NCI-H510A treated with DMSO at 0.1 percent for 48 hours (cell line): ENCODE data around the gene ARL10.

Source experiments
- DNase-seq: peaks from one replicate; lab custom pipeline; 2025; lab: John Stamatoyannopoulos, UW

Gene ARL10

DNA sequence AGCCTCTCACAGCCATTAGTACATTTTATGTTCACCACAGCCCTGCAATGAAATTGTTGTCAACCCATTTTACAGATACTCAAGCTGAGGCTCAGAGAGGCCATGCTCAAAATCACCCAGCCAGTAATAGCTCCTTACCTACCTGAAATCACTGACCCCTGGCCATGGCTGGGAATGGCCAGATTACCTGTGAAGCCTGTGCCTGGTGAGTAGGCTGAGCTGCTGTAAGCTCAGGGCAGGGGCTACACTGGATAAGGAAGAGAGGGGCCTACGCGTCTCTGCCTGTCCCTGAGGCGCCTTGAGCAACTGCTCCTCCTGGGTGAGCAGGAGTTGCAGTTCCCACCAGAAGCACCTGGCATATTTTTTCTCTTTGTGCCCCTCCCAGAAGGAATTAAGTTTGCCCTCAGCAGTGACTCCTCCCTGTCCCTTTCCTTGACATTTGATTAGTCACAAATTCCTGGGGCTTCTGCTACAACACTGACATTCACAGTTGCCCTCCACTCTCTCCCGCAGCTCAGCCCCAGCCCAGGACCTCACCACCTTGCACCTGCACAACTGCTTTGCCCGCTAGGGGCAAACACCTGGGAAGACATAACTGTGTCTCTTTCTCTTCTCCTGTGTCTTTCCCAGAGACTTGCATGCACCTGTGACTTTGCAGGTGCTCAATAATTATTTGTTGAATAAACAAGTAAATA is 45.3 kb downstream of the ARL10 start:
- no peak for DNase-seq

DNA sequence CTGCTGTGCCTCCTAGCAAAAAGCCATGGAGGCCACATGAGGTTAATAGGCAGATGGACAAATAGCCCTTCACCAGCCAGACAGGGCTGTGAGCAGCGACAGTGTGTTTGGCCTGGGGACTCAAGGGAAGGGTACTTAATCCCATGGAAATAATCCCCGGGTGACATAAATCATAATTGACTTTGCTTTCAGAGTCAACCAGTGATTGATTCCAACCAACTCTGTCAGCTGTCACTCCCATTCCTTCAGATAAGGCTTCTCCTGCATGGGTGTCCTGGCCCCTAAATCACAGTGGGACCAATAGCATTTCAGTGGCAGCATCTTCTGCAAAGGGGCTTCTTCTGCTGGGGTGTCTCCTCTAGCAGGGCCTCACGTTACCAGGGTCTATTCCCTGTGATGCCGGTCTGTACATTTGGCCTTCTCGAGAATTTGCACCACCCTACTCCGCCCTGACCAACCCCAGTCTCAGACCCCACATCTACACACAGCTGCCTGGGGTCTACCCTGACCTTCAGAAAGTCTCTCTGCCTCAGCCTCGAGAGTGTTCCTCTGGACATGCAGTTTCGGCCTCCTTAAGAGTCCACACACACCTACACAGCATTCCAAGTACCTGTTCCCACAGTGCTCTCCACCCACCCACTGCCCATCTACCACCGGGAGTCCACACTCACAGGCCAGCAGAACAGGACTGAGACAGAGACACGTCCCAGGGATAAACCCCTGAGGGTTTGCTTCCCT is 47.4 kb downstream of the ARL10 start:
- DNase-seq, result no peak

GRCh38 chr5:176413255-176413565 is 47.9 kb downstream of the ARL10 start:
- no peak for DNase-seq

- no peak for DNase-seq
These were observed 48.5 kb downstream of the ARL10 start for GRCh38 chr5:176413709-176414191.

GRCh38 chr5:176414704-176415103 is 49.4 kb downstream of the ARL10 start:
- DNase-seq, result no peak

DNA sequence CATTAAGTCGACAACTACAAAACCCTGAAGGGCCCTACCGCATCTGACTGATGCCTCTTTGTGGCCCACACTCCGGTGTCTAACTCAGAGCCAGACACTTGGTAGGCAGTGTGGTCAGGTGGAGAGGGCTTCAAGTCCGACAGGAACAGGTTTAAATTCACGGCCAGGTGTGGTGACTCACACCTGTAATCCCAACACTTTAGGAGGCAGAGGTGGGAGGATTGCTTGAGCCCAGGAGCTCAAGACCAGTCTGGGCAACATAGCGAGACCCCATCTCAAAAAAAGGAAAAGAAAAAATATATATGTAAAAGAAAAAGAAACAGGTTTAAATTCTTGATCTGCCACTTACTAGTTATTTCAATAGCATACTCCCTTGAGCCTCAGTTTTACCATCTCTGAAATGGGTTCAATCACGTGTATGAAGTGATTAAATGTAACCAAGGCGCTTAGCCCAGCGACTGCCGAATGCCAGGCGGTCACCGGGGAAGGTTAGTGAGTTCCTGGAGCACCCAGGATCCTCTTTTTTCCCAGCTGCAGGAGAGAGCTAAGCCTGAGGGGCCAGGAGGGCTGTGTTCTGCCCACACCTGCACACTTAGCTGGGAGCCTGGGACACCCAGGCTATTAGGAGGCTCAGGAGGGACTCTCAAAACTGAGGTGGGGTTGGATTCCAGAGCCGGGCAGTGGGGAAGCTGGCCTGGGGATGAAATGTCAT is 50.1 kb downstream of the ARL10 start:
- DNase-seq, result no peak

- peak; percentile 72 for DNase-seq
These were observed 51.0 kb downstream of the ARL10 start, which contains the start of gene CLTB for GRCh38 chr5:176415952-176416924. Gene CLTB, minus strand, starts transcription at chr5:176416539. Its CDS starts 176 bp downstream, at chr5:176416363.

DNA sequence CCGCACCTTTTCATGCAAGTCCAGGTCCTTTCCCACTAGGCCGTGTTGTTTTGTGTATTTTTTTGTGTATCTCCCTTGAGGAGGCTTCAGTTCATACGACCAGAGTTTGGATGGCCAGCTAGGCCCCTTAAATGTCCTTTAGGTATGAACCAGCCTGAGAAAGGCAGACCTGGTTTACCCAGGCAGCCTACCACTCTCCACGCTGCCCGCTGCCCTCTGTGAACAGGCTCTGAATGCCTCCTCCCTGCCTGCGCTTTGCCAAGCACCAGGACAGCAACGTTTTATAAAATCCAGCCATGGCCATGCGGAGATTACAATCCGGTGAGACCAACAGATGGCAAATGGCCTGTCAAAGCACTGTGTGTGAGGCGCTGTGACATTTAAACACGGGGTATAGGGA is 51.7 kb downstream of the ARL10 start:
- DNase-seq, result no peak

- DNase-seq, result no peak
These were observed 53.0 kb downstream of the ARL10 start for GRCh38 chr5:176418251-176418650.

- no peak for DNase-seq
These were observed 54.8 kb downstream of the ARL10 start for GRCh38 chr5:176420086-176420485.

DNA sequence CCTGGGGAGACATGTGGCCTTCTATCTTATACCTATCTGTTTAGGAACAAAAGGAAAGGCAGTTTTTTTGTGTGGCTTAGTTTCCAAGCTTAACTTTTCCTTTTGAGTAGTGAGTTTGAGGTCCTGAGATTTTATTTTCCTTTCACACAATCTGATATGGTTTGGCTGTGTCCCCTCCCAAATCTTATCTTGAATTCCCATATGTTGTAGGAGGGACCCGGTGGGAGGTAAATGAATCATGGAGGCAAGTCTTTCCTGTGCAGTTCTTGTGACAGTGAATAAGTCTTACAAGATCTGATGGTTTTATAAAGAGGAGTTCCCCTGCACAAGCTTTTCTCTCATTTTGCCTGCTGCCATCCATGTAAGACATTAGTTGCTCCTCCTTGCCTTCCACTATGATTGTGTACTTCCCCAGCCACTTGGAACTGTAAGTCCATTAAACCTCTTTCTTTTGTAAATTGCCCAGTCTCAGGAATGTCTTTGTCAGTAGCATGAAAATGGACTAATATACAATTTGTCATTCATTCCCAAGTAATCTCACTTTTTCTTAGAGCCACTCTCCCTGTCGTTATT is 55.8 kb downstream of the ARL10 start:
- no peak for DNase-seq

DNA sequence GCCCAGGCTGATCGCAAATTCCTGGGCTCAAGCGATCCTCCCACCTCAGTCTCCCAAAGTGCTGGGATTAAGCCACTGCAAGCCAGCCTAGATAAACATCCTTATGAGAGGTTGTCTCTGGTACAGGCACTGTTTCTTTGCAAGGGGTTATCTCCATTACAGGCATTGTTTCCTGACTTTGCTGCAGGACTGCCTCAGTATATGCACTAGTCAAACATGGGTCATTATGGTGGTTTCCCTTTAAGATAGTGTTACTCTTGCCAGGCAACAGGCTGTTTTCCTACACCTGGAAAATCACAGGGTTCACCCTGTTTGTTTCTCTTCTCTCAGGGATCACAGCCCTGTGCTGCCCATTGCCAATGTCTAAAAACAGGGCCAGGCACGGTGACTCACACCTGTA is 58.9 kb downstream of the ARL10 start:
- no peak for DNase-seq

GRCh38 chr5:176425138-176425537 is 59.9 kb downstream of the ARL10 start:
- no peak for DNase-seq

- no peak for DNase-seq
These were observed 60.5 kb downstream of the ARL10 start for GRCh38 chr5:176425791-176426190.

DNA sequence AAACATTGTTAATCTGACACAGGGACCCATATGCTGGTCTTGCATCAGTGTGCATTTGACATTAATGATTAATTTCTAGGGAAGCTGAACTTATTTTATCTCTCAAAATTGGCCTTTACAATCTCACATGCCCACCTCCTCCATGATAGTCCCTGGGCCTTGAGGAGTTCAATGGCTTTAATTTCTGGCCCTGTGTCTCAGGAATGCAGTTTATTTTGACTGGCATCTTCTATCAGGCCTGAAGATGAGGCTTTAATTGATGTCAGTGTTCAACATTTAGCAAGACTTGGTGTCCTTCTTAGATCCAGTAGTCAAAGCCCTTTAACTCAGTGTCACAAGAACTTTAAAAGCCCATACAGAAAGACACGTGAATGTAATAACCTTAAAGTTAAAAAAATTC is 61.6 kb downstream of the ARL10 start:
- no peak for DNase-seq

DNA sequence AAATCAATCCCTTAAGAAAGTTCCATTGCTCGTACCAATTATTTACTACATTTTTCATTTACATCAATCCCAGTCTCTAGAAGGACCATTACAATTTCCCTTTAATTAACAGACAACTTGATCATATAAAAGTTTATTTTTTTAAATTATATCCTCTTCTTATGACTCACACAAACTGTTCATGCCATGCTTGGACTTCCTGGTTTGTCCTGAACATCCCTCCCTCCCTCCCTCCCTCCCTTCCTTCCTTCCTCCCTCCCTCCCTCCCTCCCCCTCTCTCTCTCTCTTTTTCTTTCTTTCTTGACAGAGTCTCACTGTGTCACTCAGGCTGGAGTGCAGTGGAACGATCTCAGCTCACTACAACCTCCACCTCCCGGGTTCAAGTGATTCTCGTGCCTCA is 62.7 kb downstream of the ARL10 start:
- DNase-seq, result no peak

- no peak for DNase-seq
These were observed 64.7 kb downstream of the ARL10 start for GRCh38 chr5:176429972-176430371.
